ENCODE measurements around the gene CARD9. TPM values are rescaled to one million over a fixed set of nuclear protein-coding genes. Genes with fewer than 3 reads are reported as not detected.

CARD9 gene
- total RNA-seq, 1 donor from 2014 or later, result 9.2 TPM

GRCh38 chr9:136340356-136341041, 33.0 kb downstream of the CARD9 start:
- Mint-ChIP-seq H3K4me1 (no peaks in the 10 kb centered on the region), H3K9me3 (no peaks in the 10 kb centered on the region), H3K27ac (no peak overlapping the region), H3K27me3 (no peaks in the 10 kb centered on the region), H3K4me3 (no peak overlapping the region), H3K36me3 (ENCODE audit: low read depth) (no peaks in the 10 kb centered on the region)
- no peak for DNase-seq
- intact Hi-C loops (cut with micrococcal nuclease), result no loop called here

GRCh38 chr9:136339958-136340310, 33.5 kb downstream of the CARD9 start:
- no peak for DNase-seq
- Mint-ChIP-seq H3K9me3 (no peaks in the 10 kb centered on the region), H3K4me1 (no peaks in the 10 kb centered on the region), H3K36me3 (ENCODE audit: low read depth) (no peaks in the 10 kb centered on the region), H3K4me3 (no peak overlapping the region), H3K27me3 (no peaks in the 10 kb centered on the region), H3K27ac (no peak overlapping the region)
- intact Hi-C loops (cut with micrococcal nuclease), result no loop called here

DNA sequence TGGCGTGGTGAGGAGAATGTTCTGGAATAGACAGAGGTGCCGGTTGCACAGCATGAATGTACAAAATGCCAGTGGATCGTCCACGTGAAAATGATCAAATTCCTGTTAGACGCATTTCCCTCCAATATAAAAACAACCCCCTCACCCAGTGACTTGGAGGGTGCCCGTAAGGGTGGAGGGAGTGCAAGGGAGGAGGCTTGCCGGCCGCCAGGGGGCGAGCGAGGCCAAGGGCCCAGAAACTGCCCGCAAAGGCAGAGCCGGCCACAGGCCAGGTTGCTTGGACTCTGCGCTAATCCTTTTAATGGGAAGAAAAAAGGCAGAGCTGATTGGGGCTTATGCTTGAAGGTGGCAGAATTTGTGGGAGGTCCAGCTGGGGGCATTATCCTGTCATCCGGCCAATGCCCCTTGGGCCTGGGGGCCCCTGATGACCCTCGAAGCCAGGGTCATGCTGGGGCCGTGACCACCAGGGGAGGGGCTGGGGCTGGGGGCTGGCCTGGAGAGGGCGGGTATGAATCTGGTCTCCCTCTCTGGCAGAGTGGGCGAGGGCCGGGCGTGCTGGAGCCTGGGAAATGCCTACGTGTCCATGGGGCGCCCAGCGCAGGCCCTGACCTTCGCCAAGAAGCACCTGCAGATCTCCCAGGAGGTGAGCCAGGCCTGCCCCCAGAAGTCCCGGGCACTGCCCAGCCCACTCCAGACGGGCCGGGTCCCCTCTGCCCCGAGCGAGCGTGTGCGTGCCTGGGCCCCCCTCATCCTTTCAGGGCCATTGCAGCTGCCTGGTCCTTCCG, 34.1 kb downstream of the CARD9 start:
- intact Hi-C loops (cut with micrococcal nuclease), result no loop called here
- Mint-ChIP-seq H3K27me3 (no peaks in the 10 kb centered on the region), H3K27ac (no peak overlapping the region), H3K9me3 (no peaks in the 10 kb centered on the region), H3K36me3 (ENCODE audit: low read depth) (no peaks in the 10 kb centered on the region), H3K4me3 (no peak overlapping the region), H3K4me1 (no peaks in the 10 kb centered on the region)
- DNase-seq, result peak; percentile 80

DNA sequence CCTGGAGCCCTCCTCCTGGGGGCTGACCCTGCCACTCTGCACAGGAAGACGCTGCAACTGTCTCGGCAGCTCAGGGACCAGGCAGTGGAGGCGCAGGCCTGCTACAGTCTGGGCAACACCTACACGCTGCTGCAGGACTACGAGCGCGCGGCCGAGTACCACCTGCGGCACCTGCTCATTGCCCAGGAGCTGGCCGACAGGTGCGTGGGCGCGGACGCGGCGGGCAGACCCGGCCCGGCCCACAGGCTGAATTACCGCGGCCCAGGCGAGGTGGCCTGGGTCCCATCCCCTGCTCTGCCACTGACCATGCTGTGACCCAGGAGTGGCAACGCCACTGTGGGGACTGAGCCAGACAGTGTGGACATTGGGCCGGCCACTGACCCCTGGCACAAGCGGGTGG, 35.0 kb downstream of the CARD9 start:
- Mint-ChIP-seq H3K4me1 (no peaks in the 10 kb centered on the region), H3K27ac (no peak overlapping the region), H3K4me3 (no peak overlapping the region), H3K9me3 (no peaks in the 10 kb centered on the region), H3K27me3 (no peaks in the 10 kb centered on the region), H3K36me3 (ENCODE audit: low read depth) (no peaks in the 10 kb centered on the region)
- intact Hi-C loops (cut with micrococcal nuclease), result no loop called here
- DNase-seq, result no peak

DNA sequence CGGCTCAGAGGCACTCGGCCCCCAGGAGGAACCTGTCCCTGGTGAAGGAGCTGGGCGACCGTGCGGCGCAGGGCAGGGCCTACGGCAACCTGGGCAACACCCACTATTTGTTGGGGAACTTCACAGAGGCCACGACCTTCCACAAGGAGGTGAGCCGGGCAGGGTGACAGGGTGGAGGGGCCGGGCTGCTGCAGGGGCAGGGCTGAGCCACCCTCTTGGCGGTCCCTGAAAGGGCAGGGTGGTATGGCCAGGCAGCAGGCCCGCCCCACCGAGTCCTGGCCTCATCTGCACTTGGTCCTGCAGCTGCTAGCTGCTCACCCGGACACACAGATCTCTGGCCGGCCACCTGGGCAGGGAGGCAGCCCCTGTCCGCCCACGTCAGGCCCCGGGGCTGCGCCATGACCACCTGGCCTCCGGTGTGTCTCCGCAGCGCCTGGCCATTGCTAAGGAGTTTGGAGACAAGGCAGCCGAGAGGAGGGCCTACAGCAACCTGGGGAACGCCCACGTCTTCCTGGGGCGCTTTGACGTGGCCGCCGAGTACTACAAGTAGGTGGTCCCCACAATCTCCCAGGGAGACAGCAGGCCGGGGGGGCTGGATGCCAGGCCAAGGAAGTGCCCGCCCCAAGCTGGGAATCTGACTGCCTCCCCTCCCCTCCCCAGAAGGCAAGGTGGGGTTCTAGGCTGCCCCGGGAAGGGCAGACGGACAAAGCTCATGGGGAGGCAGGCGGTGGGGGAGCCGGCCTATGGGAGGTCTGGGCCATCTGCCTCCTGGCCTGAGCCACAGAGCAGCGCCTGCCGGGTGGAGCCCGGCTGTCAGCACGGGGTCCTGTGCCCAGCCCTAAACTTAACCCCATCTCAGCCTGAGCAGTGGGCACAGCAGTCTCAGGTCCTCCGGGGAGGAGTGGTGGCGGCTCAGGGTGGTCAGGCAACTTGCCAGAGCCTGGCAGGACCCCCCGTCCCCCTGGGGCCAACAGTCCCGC, 35.8 kb downstream of the CARD9 start:
- no peaks in the 10 kb centered on the region for H3K36me3 Mint-ChIP-seq (ENCODE audit: low read depth)
- no peak overlapping the region for H3K4me3 Mint-ChIP-seq
- no peaks in the 10 kb centered on the region for H3K9me3 Mint-ChIP-seq
- H3K27me3 Mint-ChIP-seq, result no peaks in the 10 kb centered on the region
- no peaks in the 10 kb centered on the region for H3K4me1 Mint-ChIP-seq
- H3K27ac Mint-ChIP-seq, result no peak overlapping the region
- no peak for DNase-seq
- intact Hi-C loops (cut with micrococcal nuclease), result no loop called here

GRCh38 chr9:136336881-136337280, 36.6 kb downstream of the CARD9 start:
- Mint-ChIP-seq H3K27ac (no peak overlapping the region), H3K4me1 (no peaks in the 10 kb centered on the region), H3K27me3 (no peaks in the 10 kb centered on the region), H3K9me3 (no peaks in the 10 kb centered on the region), H3K4me3 (no peak overlapping the region), H3K36me3 (ENCODE audit: low read depth) (no peaks in the 10 kb centered on the region)
- DNase-seq, result no peak
- intact Hi-C loops (cut with micrococcal nuclease), result no loop called here

DNA sequence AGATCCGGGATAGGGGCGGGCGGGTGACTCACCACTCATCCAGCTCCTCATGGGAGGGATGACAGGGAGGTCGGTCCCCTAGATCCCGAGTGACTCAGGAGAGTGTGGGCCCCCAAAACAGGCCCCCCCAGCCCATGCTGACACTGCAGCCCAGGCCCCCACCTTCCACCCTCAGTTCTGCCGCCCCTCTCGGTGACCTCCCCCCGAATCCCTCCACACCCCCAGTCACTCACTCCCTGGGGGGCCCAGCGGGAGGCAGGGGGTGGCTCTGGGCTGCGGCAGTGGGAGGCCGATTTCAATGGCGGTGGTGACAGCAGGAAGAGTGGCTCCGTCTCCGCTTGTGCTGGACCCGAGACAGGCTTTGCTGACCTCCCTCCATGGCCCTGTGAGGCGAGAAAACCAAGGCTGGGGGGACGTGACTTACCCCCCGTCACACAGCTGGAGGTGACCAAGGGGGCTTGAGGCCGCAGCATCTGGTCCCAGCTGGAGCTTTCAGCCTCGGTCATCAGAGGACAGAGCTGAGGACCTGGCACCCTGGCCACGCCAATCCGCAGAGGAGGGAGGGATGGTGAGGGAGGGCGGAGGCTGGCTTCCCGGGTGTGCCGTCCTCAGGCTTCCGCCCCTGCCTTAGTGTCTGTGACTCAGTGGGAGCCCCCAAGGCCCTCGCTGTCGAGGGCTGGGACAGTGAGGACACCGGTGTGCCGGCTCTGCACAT, 37.2 kb downstream of the CARD9 start:
- Mint-ChIP-seq H3K27me3 (no peaks in the 10 kb centered on the region), H3K27ac (no peak overlapping the region), H3K9me3 (no peaks in the 10 kb centered on the region), H3K36me3 (ENCODE audit: low read depth) (no peaks in the 10 kb centered on the region), H3K4me3 (no peak overlapping the region), H3K4me1 (no peaks in the 10 kb centered on the region)
- no peak for DNase-seq
- intact Hi-C loops (cut with micrococcal nuclease), result no loop called here

DNA sequence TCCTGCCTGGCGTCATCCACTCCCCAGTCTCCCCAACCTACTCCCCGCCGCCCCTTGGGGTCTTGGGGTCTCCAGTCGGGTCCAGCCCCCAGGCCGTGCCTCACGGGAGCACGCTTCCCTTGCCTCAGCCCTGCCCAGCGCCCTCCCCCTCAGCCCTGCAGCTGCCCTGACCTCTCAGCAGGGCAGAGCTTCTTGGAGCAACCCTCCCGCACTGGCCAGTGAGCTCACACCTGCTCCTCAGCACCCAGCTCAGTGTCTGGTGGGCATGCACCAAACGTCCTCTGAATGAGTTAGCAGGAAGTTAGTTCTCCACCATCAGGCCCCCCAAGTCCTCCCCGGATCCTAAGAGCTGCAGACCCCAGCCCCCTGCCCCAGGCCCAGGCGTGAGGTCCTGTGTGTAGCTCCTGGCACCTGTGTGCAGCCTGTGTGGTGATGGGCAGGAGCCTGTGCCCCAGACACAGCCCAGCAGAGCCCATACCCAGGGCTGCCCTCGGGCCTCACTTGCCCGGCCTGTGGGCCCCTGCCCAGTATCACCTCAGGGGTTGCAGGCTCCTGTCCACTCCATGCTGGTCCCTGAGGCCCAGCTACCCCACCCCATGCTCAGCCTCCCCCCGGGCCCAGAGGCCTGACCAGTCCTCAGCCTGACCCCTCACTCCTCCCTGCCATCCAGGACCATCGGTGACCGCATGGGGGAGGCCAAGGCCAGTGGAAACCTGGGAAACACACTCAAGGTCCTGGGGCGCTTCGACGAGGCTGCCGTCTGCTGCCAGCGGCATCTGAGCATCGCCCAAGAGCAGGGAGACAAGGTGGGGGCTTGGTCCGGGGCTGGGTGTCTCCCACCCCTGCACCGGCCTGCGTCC, 37.9 kb downstream of the CARD9 start:
- Mint-ChIP-seq H3K9me3 (no peaks in the 10 kb centered on the region), H3K4me1 (no peaks in the 10 kb centered on the region), H3K27me3 (no peaks in the 10 kb centered on the region), H3K4me3 (no peak overlapping the region), H3K36me3 (ENCODE audit: low read depth) (no peaks in the 10 kb centered on the region), H3K27ac (no peak overlapping the region)
- DNase-seq, result no peak
- intact Hi-C loops (cut with micrococcal nuclease), result no loop called here

DNA sequence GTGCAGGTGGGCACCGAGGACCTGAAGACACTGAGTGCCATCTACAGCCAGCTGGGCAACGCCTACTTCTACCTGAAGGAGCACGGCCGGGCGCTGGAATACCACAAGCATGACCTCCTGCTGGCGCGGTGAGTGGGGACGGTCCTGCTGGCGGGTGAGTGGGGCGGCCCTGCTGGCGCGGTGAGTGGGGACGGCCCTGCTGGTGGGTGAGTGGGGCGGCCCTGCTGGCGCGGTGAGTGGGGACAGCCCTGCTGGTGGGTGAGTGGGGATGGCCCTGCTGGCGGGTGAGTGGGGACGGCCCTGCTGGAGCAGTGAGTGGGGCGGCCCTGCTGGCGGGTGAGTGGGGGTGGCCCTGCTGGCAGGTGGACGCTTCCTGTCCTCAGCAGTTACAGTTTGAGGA, 38.9 kb downstream of the CARD9 start:
- Mint-ChIP-seq H3K9me3 (no peaks in the 10 kb centered on the region), H3K36me3 (ENCODE audit: low read depth) (no peaks in the 10 kb centered on the region), H3K27me3 (no peaks in the 10 kb centered on the region), H3K27ac (no peak overlapping the region), H3K4me3 (no peak overlapping the region), H3K4me1 (no peaks in the 10 kb centered on the region)
- intact Hi-C loops (cut with micrococcal nuclease), result no loop called here
- no peak for DNase-seq

- Mint-ChIP-seq H3K27ac (no peak overlapping the region), H3K9me3 (no peaks in the 10 kb centered on the region), H3K4me3 (no peak overlapping the region), H3K36me3 (ENCODE audit: low read depth) (no peaks in the 10 kb centered on the region), H3K4me1 (peaks cover 3% of the 10 kb centered on the region), H3K27me3 (no peaks in the 10 kb centered on the region)
- intact Hi-C loops (cut with micrococcal nuclease), result no loop called here
- DNase-seq, result no peak
Measured at GRCh38 chr9:136333486-136333885, 40.0 kb downstream of the CARD9 start.

DNA sequence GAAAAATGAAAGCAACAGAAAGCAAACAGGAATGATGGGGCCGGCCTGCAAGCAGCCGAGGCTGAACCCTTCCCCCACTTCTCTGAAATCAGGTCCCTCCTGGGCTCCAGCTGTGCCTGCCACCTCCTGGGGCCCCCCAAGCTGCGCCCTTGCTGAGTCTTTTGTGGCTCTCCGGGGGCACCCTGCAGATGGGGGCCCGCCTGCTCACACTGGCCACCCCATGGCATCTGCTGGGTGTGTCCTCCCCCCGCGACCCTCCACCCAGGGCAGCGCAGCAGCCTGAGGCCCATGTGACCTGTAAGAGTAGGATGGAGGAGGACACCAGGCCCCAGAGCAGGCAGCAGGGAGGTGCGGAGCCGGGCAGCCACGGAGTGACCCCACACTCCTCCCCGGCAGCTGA, 40.4 kb downstream of the CARD9 start:
- no peak for DNase-seq
- Mint-ChIP-seq H3K27ac (no peak overlapping the region), H3K36me3 (ENCODE audit: low read depth) (no peaks in the 10 kb centered on the region), H3K27me3 (no peaks in the 10 kb centered on the region), H3K4me1 (peaks cover 3% of the 10 kb centered on the region), H3K4me3 (no peak overlapping the region), H3K9me3 (no peaks in the 10 kb centered on the region)
- intact Hi-C loops (cut with micrococcal nuclease), result no loop called here

DNA sequence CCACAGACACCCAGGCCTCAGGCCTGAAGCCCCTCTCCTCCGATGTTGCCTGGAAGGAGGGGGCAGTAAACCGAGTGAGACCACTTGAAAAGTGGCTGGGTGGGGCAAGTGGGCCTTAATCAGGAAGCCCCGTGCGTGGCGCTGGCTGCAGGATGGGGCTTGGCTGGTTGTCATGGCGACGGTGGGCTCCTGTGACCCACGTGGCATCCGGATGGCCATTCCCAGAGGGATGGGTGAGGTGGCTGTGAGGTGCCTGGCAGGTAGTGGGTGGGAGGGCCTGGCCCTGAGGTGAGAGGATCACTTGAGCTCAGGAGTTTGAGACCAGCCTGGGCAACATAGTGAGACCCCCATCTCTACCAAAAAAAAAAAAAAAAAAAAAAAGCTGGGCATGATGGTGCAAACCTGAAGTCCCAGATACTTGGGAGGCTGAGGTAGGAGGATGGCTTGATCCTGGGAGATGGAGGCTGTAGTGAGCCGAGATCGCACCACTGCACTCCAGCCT, 40.9 kb downstream of the CARD9 start:
- peaks cover 3% of the 10 kb centered on the region for H3K4me1 Mint-ChIP-seq
- no peak overlapping the region for H3K27ac Mint-ChIP-seq
- DNase-seq, result no peak
- intact Hi-C loops (cut with micrococcal nuclease), result no loop called here
- H3K4me3 Mint-ChIP-seq, result no peak overlapping the region
- no peaks in the 10 kb centered on the region for H3K36me3 Mint-ChIP-seq (ENCODE audit: low read depth)
- no peaks in the 10 kb centered on the region for H3K27me3 Mint-ChIP-seq
- no peaks in the 10 kb centered on the region for H3K9me3 Mint-ChIP-seq
